ENCODE results near the gene GGT5.

GRCh38 chr22:24181996-24182899 is 62.6 kb downstream of the GGT5 start:
- TF ChIP-seq CTCF (IDR thresholded peaks at IDR 0.05), result no peak
- no peak for TF ChIP-seq MLX (CRISPR knock-in tag; IDR thresholded peaks at IDR 0.05)
- TF ChIP-seq RORB (CRISPR knock-in tag; IDR thresholded peaks at IDR 0.05), result no peak
- no peak for TF ChIP-seq USF2 (CRISPR knock-in tag; IDR thresholded peaks at IDR 0.05)
- no peak for TF ChIP-seq MAX (CRISPR knock-in tag; IDR thresholded peaks at IDR 0.05)
- no peak for TF ChIP-seq ZSCAN18 (CRISPR knock-in tag; IDR thresholded peaks at IDR 0.05)
- TF ChIP-seq NR2C2 (CRISPR knock-in tag; IDR thresholded peaks at IDR 0.05), result no peak
- TF ChIP-seq NFYB (CRISPR knock-in tag; conservative IDR thresholded peaks at IDR 0.05; ENCODE audit: low read depth), result no peak
- no peak for TF ChIP-seq ATF6 (CRISPR knock-in tag; IDR thresholded peaks at IDR 0.05)
- TF ChIP-seq ZNF138 (CRISPR knock-in tag; conservative IDR thresholded peaks at IDR 0.05), result no peak
- no peak for TF ChIP-seq HMGA2 (CRISPR knock-in tag; IDR thresholded peaks at IDR 0.05)
- no peak for TF ChIP-seq ZNF423 (CRISPR knock-in tag; IDR thresholded peaks at IDR 0.05)

Data from WTC11 (cell line).